ENCODE results near the gene HSF4. TPM values are rescaled to one million over a fixed set of nuclear protein-coding genes. Genes with fewer than 3 reads are reported as not detected.

The HSF4 gene
- total RNA-seq, 1 experiment from 2014 or later: 1.2 TPM

GRCh38 chr16:67151431-67152097 lies 13.0 kb upstream of the HSF4 start:
- Histone ChIP-seq H3K9me3 (ENCODE audit: control insufficient read depth, low read depth, low read length) (no peaks in the 10 kb centered on the region), H3K9ac (ENCODE audit: extremely low read depth, insufficient read length, low read length) (no peak overlapping the region), H3K79me1 (ENCODE audit: insufficient read depth, low read depth, low read length, poor library complexity, severe bottlenecking) (no peaks in the 10 kb centered on the region), H2BK15ac (ENCODE audit: low read depth, low read length) (no peak overlapping the region), H3K14ac (ENCODE audit: insufficient read depth, low read length) (no peak overlapping the region), H2BK12ac (ENCODE audit: insufficient read length, low read depth, low read length) (no peak overlapping the region), H3K23ac (ENCODE audit: insufficient read length, low read depth, low read length) (no peak overlapping the region), H3K18ac (ENCODE audit: insufficient read length, low read depth, low read length) (no peak overlapping the region), H3K27ac (ENCODE audit: insufficient read length, low read depth, low read length) (no peak overlapping the region), H2AFZ (ENCODE audit: low read length) (no peak overlapping the region), H3K79me2 (ENCODE audit: insufficient read depth, low read length) (no peaks in the 10 kb centered on the region), H2BK20ac (ENCODE audit: low read depth, low read length, poor library complexity, severe bottlenecking) (no peak overlapping the region), H3T11ph (ENCODE audit: low read length) (no peak overlapping the region), H3K23me2 (ENCODE audit: insufficient read length, low read depth, low read length, poor library complexity, severe bottlenecking) (peaks cover 15% of the 10 kb centered on the region), H3K56ac (ENCODE audit: insufficient read length, low read depth, low read length) (no peak overlapping the region), H4K91ac (ENCODE audit: insufficient read length, low read depth, low read length) (no peak overlapping the region), H4K20me1 (ENCODE audit: control insufficient read depth, insufficient read depth, insufficient read length) (no peaks in the 10 kb centered on the region), H2AK5ac (ENCODE audit: insufficient read length, low read length) (no peak overlapping the region), H2BK5ac (ENCODE audit: insufficient read length, low read length) (no peak overlapping the region), H2BK120ac (ENCODE audit: low read depth, low read length, poor library complexity, severe bottlenecking) (no peak overlapping the region), H4K5ac (ENCODE audit: insufficient read length, low read depth, low read length) (no peak overlapping the region), H3K4me1 (ENCODE audit: insufficient read depth, low read length) (no peaks in the 10 kb centered on the region), H3K27me3 (ENCODE audit: insufficient read depth, low read length) (peaks cover 39% of the 10 kb centered on the region), H4K8ac (replicated peaks; ENCODE audit: insufficient read length, low read depth, low read length) (no peak overlapping the region), H3K4ac (ENCODE audit: low read depth, low read length) (no peak overlapping the region), H3K4me2 (ENCODE audit: insufficient read depth, insufficient read length, low read length) (peak overlapping the region; percentile 65)
- TF ChIP-seq CTCF (conservative IDR thresholded peaks at IDR 0.05): no peak
- Mint-ChIP-seq H3K4me3 (peak overlapping the region; percentile 65 to 80), H3K4me1 (peaks cover 10 to 16% of the 10 kb centered on the region in 2 experiments), H3K9me3 (peaks cover 0 to 5% of the 10 kb centered on the region in 2 experiments; a peak in 3 of 5 replicates), H3K36me3 (ENCODE audit: insufficient read depth in 1 of 3, low read depth in 3 of 3) (peaks cover 10 to 25% (median 23%) of the 10 kb centered on the region in 3 experiments), H3K27me3 (ENCODE audit: low read depth) (peaks cover 57% of the 10 kb centered on the region), H3K27ac (peak overlapping the region in 2 of 3 experiments; percentile 13 to 28; a peak in 1 of 7 replicates)
- no CpG with 5 or more reads among the region's 8 CpGs for WGBS (ENCODE audit: extremely low coverage, insufficient read length, low lambda C conversion rate)
- no peak for DNase-seq

Measured in H9 (cell line).